Placental epithelial cell (primary cell): ENCODE data around the gene DBH. TPM values are rescaled to one million over a fixed set of nuclear protein-coding genes. Genes with fewer than 3 reads are reported as not detected.

Experiments
- total RNA-seq: library from RNA; depleted of rRNA; stranded (reverse); fragments of >200 nt; gene quantifications from 2 replicates; pipeline ENCODE4 v1.2.3, GENCODE V29; 2012

Gene DBH
- total RNA-seq, result not detected in 2 replicates

DNA sequence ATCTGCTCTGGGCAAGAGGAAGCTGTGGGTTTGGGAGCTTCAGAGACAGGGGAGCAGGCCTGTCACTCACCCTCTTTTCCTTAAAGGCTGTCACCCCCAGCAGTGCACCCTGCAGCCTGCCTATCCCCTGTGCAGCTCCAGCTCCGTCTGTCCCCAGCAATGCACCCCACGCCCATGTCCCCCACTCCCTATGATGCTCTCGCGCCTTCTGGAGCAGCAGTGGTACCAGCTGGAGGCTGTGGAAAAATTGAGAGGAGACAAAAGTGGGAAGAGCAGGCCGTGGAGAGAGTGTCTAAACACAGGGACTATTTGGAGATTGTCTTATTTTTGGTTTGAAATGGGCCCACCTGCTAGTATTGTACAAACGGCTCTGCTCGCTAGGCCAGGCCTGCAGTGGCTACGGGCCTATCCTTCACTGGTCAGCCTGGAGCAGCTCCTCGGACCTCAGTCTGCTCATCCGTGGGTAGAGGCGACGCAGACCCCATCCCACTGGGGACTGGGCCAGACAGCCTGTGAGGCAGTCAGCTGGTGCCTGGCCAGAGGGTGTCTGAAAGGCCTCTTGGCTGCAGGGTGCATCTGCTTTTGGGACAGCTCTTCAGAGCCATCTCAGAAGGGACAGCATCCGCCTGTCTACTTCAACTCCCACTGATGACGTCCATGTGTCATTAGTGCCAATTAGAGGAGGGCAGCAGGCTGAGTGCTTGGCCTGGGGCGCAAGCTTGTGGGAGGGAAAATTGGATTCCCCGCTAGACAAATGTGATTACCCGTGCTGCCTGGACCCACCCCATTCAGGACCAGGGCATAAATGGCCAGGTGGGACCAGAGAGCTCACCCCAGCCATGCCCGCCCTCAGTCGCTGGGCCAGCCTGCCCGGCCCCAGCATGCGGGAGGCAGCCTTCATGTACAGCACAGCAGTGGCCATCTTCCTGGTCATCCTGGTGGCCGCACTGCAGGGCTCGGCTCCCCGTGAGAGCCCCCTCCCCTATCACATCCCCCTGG lies at the start of gene DBH:
Gene DBH, plus strand, starts transcription at position 831 of the 999 bp plus-strand sequence. Its CDS starts 9 bp downstream, at position 840.

DNA sequence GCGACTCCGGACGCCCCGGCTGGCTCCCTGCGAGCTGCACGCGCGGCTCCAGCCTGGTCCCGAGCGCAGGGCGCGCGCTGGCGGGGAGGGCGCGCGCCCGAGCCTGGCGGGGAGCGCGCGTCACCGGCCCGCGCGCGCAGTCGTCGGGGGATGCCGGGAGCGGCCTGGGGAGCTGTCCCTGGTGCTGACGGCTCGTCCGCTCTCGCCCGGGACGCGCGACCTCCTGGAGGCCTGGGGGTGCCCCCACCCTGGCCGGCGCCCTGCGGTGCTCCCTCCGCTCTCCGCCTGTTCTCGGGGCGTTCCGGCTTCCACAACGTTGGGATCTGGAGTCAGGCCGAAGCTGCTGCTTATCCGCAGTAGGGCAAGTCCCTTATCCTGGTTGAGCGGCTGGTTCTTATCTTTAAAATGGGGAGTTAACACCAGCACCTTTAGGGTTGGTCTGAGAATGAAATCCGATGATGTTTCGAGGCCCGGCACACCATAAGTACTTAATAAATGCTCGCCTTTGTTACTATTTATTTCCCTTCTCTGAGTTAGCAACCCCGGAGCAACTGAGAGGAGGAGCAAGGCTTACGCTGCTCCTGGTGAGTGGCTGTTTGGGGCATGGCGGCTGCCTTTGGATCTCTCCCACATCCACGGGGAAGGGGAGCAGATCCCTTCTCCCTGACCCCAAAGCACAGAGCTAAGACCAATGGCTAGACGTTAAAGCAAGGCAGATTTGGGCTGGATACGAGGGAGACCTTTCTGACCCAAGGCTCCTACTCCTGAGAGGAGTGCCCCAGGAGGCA lies 26.7 kb upstream of the DBH start, which contains the start of gene FAM163B:
Gene FAM163B, minus strand, starts transcription at position 79 of the 788 bp plus-strand sequence. CDS start 29,166 bp downstream, outside the sequence.

Other genes with a start within 250 kb of the DBH start
- 12.1 and 19.2 TPM in 2 replicates for gene REXO4, start 218.4 kb upstream of the DBH start, total RNA-seq
- gene ADAMTS13, start 214.0 kb upstream of the DBH start, total RNA-seq, result 2.0 and 4.7 TPM in 2 replicates
- gene CACFD1, start 176.4 kb upstream of the DBH start, total RNA-seq, result 16.1 and 18.3 TPM in 2 replicates
- 2.0 and 17.5 TPM in 2 replicates for gene SLC2A6, start 157.3 kb upstream of the DBH start, total RNA-seq
- not detected in 2 replicates for gene MYMK, start 111.4 kb upstream of the DBH start, total RNA-seq
- gene ADAMTSL2, start 101.7 kb upstream of the DBH start, total RNA-seq, result not detected in 2 replicates
- gene FAM163B, start 27.0 kb upstream of the DBH start, total RNA-seq, result not detected in 2 replicates
- 0.33 and 2.4 TPM in 2 replicates for gene SARDH, start 102.0 kb downstream of the DBH start, total RNA-seq